NOMO-1 (cell line): Measurements from ENCODE around the gene NXT1.

ENCODE experiments used
- DNase-seq, 2 experiments: peaks; one replicate each; lab custom pipeline; 2025; ENCODE audit not compliant: unreplicated experiment in 2 of 2; lab: John Stamatoyannopoulos, UW

The NXT1 gene

DNA sequence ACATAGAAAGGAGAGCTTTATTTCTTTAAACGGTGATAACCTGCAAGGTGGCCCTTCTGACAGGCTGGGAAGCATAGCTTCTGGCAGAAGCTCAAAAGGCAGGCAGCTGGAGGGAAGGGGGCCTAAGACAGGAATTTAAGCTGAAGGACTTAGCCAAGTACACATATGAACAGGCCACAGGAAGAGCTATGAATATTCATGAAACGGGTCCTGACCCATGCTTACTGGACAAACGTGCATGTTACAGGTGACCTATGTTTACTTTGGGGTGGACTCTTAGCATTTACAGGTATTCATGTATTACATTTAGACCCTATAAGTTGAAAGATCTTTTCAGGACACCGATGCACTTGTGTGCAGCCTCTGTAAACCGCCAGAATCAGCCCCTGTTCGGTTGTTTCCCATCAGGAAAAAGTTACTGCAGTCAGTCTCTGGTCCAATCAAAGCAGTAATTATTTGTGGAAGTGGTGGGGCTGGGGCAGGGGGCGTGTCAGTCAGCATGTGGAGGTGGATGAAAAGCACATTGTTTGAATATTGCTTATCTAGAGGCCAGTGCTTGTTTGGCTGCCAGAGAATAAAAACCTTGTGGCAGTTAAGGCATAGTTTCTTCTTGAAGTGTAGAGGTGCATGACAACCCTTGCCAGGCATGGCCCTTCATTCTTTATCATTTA lies 8.5 kb downstream of the NXT1 start:
- no peak for DNase-seq

- DNase-seq: no peak
Measured at GRCh38 chr20:23360531-23360930, 9.9 kb downstream of the NXT1 start.

DNA sequence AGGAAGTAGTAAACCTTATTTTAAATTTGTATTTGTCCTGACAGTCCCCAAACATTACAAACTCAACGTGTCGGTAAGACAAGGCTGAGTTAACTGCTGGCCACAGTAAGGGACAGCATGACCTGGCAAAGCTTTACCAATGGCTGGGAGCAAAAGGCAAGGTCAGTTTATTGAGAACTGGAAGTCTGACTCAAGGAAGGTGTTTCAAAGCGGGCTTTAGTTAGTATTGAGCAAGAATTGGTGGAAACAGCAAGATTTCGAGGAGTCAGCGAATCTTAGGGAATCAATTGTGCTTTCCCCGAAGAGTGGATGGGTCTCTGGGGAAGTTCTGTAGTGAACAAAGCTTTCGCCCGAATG lies 10.5 kb downstream of the NXT1 start:
- DNase-seq: peak in 1 of 2 experiments; percentile 46

DNA sequence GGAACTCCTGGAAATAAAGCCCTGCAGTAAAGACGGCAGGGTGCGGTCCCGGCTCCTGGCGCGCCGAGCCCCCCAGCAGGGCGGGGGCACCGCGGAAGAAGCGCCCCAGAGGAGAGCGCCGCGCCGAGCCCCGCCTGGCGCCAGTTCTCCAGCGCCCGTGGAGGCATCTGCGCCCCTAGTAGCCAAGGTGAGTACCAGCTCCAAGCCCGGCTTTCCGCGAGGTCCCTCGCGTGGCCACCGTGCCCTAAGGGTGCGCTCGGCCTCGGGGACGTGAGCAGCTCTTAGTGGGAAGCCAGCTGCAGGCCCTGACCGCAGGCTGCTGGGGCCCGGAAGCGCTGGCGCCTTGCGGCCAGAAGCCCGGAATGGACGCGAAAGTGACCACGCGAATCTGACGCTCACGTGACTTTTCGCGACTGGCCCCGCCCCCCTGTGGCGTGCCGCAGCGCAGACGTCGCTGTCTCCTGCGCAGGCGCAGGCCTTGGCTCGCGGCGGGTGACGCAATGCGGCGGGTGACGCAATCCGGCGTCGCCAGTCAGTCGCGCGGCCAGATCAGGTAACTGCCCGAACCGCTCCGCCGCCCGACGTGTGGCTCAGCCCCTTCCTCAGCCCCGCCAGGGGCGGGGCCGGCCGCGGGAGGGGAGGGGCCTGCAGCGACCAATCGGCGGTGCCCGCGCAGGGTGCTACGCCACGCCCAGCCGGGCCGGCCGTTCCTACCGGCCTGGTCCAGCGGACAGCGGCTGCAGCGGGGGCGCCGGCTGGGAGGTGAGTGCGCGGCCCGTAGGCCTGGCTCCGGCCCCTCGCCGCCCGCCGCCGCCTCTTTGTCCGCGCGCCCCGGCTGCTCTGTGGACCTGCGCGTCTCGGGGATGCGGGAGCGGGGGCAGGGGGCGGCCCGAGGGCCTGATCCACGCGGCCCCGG lies 11.1 kb downstream of the NXT1 start, which contains the start of gene GZF1:
Gene GZF1 (plus strand): TSS at position 707 of the 916 bp plus-strand sequence. CDS start 2,202 bp downstream, outside the sequence.
- peak; percentile 97 to 98 for DNase-seq

GRCh38 chr20:23362392-23363256 lies 12.0 kb downstream of the NXT1 start:
- DNase-seq: peak; percentile 74 to 76

DNA sequence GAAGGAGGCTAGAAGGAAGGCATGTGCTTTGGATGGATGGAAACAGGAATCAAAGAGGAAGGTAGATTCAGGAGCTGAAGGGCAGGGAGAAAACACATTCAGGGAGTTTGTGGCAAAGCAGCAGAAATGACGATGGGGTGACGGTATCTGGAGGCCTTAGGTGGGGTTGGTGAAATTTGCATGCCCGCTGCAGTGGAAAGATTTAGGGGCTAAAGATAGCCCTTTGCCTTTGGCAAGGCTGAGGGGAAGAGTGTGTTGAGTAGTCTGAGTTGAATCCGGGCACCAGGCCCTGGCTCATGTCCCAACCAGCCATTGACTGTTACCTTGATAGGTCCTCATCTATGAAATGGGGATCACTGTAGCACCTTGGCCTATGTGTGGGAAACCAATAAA lies 12.7 kb downstream of the NXT1 start:
- DNase-seq: no peak

- no peak for DNase-seq
Measured at GRCh38 chr20:23365390-23366165, 15.0 kb downstream of the NXT1 start.

GRCh38 chr20:23366384-23366783 lies 15.8 kb downstream of the NXT1 start:
- peak; percentile 9 to 74 for DNase-seq

DNA sequence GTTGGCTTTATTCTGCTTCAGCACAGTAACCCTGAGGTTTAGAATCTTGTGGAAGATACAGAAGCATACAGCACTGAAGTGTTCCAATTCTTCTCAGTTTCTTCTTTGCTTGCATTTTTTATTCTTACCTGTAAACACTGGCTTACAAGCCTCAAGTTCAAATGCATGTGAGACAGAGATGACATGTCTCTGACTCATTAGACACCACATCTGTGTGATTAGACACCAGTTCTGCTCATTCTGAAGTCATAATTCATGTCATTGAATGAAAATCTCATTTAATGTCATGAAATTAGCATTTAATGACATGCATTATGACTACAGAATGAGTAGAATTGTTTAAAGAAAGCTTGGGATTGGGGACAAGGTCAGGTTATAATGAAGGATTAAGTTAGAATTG lies 17.2 kb downstream of the NXT1 start:
- DNase-seq: no peak

GRCh38 chr20:23368316-23369071 lies 17.9 kb downstream of the NXT1 start:
- DNase-seq: no peak

GRCh38 chr20:23369072-23369823 lies 18.7 kb downstream of the NXT1 start:
- no peak for DNase-seq

- no peak for DNase-seq
Measured at GRCh38 chr20:23370274-23370673, 19.7 kb downstream of the NXT1 start.

DNA sequence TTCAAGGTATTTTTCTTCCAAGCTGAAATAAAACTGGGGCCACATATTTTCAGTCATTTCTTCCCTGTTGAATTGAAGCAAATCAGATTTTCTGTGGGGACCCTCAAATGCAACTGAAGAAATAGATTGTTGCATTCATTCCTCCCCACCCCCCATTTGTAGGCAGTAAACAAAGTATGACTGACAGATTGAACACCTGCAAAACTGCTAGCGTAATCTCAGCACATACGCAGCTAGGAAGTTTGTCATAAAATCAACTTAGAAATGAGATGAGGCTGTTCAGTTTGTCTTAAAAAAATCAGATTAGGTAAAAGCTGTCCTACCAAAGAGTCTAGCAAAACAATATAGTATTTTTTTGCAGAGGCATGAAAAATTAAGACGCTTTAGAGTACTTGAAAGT lies 20.3 kb downstream of the NXT1 start:
- DNase-seq: no peak

DNA sequence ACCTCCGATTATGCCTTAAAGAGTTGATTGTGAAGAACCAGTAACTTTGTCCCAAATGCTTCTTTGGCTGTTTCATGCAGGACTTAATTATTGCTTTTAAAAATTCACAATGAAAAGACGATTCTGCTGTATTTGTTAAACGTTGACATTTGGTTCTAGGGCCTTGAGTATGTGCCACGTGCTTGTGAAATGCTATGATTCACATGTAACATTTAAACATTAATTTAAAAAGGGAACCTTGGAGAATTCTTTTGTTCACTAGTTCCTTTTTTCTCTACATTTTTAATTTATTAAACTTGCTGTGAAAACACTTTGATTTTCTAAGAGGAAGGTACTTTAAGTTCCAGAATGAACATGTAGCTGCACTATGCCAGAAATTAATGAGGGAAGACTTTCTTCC lies 20.9 kb downstream of the NXT1 start:
- peak in 1 of 2 experiments; percentile 18 for DNase-seq

DNA sequence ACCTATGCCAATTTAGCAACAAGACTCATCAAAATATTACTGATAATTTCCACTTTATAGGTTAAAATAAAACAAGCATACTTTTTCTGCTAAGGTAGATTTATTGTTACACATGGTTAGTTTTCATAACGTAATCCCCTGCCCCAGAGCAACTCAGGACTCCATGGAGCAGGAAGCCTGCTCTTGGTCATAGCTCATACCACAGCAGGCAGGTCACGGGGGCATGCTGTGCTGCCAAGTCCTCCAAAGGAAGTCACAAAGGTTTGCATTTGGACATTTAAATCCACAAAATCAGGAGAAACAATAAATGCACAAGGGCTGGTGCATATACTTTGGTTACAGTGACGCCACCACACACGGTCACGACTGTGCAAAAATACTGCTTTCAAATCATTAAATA lies 23.9 kb downstream of the NXT1 start:
- DNase-seq: no peak

- no peak for DNase-seq
Measured at GRCh38 chr20:23375827-23376226, 25.2 kb downstream of the NXT1 start.

DNA sequence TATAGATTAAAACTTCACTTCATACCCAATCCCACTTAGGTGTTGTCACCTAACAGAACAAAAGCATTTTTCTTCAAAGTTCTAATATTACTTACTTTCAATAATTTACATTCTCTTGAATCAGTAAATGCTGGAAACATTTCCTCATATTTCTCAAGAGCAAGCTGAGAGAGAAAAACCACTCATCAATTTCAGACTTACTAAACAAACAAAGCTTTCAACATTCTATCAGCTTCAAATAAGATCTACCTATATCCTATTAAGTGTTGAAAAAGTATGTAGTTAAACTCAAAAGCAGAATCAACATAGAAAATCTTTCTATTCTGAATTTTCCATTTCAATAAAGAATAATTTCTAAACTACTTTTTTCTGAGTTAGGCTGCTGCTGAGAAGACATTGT lies 29.2 kb downstream of the NXT1 start:
- no peak for DNase-seq

DNA sequence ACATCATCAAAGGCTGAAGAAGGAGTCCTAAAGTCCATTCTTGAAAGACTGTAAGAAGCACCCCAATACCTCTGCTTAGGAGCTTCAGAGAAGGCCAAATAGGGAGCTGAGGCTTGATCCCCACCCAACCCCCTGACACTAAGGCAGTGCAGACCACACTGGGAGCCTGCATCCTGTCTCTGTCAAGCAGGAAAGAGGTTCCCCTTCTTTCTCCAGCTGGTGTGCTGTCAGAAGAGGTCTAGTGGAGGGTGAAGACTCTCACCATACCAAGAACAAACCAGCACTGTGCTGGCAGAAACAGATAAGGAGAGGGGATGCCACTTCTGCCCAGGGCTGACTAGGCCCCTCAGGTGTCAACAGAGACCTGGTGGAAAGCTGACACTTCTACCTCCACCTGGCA lies 31.3 kb downstream of the NXT1 start:
- DNase-seq: no peak
